ENCODE results near the gene CDH11.

CDH11 gene

DNA sequence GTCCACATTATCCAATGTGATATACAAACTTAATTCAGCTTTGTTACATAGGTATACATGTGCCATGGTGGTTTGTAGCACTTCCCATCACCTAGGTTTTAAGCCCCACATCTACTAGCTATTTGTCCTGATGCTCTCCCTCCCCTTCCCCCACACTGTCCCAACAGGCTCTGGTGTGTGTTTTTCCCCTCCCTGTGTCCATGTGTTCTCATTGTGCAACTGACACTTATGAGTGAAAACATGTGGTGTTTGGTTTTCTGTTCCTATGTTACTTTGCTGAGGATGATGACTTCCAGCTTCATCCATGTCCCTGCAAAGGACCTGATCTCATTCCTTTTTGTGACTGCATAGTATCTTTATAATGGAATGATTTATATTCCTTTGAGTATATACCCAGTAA is 196.7 kb downstream of the CDH11 start:
- Histone ChIP-seq H3K4me3 (ENCODE audit: low read depth, low read length, poor library complexity, severe bottlenecking) (no peak overlapping the region), H3K27me3 (ENCODE audit: insufficient read depth, low read length) (no peaks in the 10 kb centered on the region), H3K9me2 (ENCODE audit: low read depth, low read length) (no peaks in the 10 kb centered on the region), H3F3A (ENCODE audit: insufficient read depth, low read length) (no peaks in the 10 kb centered on the region), H3K9me3 (ENCODE audit: low read length) (0 out of 2 replicates have a peak, but pooled peaks cover 5% of the 10 kb centered on the region), H4K20me1 (ENCODE audit: insufficient read depth, low read length) (no peaks in the 10 kb centered on the region), H3K4me2 (ENCODE audit: low read length) (no peak overlapping the region), H3K4me1 (ENCODE audit: insufficient read depth, low read length, severe bottlenecking) (no peaks in the 10 kb centered on the region), H3K27ac (ENCODE audit: low read depth, low read length, poor library complexity, severe bottlenecking) (no peak overlapping the region), H2AFZ (ENCODE audit: low read length) (no peak overlapping the region), H3K79me2 (ENCODE audit: insufficient read depth, low read length) (no peaks in the 10 kb centered on the region), H3K36me3 (ENCODE audit: insufficient read depth, low read length) (no peaks in the 10 kb centered on the region), H3K9ac (ENCODE audit: low read length) (no peak overlapping the region)
- TF ChIP-seq, protein P1, sequence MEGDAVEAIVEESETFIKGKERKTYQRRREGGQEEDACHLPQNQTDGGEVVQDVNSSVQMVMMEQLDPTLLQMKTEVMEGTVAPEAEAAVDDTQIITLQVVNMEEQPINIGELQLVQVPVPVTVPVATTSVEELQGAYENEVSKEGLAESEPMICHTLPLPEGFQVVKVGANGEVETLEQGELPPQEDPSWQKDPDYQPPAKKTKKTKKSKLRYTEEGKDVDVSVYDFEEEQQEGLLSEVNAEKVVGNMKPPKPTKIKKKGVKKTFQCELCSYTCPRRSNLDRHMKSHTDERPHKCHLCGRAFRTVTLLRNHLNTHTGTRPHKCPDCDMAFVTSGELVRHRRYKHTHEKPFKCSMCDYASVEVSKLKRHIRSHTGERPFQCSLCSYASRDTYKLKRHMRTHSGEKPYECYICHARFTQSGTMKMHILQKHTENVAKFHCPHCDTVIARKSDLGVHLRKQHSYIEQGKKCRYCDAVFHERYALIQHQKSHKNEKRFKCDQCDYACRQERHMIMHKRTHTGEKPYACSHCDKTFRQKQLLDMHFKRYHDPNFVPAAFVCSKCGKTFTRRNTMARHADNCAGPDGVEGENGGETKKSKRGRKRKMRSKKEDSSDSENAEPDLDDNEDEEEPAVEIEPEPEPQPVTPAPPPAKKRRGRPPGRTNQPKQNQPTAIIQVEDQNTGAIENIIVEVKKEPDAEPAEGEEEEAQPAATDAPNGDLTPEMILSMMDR (IDR thresholded peaks at IDR 0.05; ENCODE audit: low read length): no peak
- TF ChIP-seq EZH2 (IDR thresholded peaks at IDR 0.05; ENCODE audit: borderline replicate concordance, low read length): no peak

DNA sequence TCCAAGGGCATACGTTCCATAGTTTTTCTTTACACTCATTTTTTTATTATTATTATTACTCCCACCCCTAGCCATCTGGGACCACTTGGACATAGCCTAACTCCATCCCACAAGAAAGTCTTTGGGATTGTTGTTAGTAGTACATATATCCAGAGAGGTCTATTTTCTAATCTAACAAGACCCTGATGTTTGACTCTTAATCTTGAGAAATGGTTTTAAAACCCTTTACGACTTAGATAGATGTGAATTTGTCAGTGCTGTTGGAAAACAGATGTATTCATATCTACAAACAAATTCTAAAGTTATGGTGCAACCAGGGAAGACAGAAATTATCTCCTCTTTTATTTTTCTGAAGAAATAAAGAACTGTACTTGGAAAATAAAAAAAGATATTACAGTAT is 197.8 kb downstream of the CDH11 start:
- Histone ChIP-seq H3K9me2 (ENCODE audit: low read depth, low read length) (no peaks in the 10 kb centered on the region), H3F3A (ENCODE audit: insufficient read depth, low read length) (no peaks in the 10 kb centered on the region), H3K4me1 (ENCODE audit: insufficient read depth, low read length, severe bottlenecking) (no peaks in the 10 kb centered on the region), H3K9me3 (ENCODE audit: low read length) (0 out of 2 replicates have a peak, but pooled peaks cover 5% of the 10 kb centered on the region), H2AFZ (ENCODE audit: low read length) (no peak overlapping the region), H3K4me3 (ENCODE audit: low read depth, low read length, poor library complexity, severe bottlenecking) (no peak overlapping the region), H3K4me2 (ENCODE audit: low read length) (no peak overlapping the region), H3K36me3 (ENCODE audit: insufficient read depth, low read length) (no peaks in the 10 kb centered on the region), H3K9ac (ENCODE audit: low read length) (no peak overlapping the region), H3K27me3 (ENCODE audit: insufficient read depth, low read length) (no peaks in the 10 kb centered on the region), H4K20me1 (ENCODE audit: insufficient read depth, low read length) (no peaks in the 10 kb centered on the region), H3K27ac (ENCODE audit: low read depth, low read length, poor library complexity, severe bottlenecking) (no peak overlapping the region), H3K79me2 (ENCODE audit: insufficient read depth, low read length) (no peaks in the 10 kb centered on the region)
- TF ChIP-seq EZH2 (IDR thresholded peaks at IDR 0.05; ENCODE audit: borderline replicate concordance, low read length): no peak
- TF ChIP-seq, protein P1 (IDR thresholded peaks at IDR 0.05; ENCODE audit: low read length): no peak

DNA sequence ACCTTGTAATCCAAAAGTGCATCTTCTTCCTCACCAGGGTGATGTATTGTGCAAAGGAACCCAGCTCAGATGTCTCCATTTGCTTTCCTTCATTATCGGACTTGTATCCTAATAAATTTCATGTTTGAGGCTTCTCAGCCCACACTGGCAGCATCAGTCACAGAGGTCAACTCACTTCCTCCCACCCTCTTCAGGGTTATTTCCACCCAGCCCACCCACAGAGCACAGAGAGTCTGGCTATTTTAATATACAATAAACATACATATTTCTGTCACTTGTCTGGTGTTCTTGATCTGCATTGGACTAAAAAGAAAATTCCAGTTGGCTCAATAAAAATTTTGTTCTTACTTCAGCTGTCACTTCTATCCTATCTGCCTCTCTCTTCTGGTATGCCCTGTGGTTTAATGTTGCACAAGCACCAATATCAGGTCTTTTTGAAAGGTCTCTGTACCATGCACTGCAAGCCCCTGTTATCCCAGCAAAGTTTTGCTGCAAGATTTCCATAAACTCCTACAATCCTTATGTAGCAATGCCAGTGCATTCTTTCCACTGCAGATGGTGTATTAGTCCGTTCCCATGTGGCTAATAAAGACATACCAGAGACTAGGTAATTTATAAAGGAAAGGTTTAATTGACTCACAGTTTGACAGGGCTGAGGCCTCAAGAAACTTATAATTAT is 201.8 kb downstream of the CDH11 start:
- H3K27ac ChIP-seq (ENCODE audit: low read depth, low read length, poor library complexity, severe bottlenecking): no peak overlapping the region
- no peaks in the 10 kb centered on the region for H3K4me1 ChIP-seq (ENCODE audit: insufficient read depth, low read length, severe bottlenecking)
- no peak overlapping the region for H3K4me3 ChIP-seq (ENCODE audit: low read depth, low read length, poor library complexity, severe bottlenecking)
- H3K9me2 ChIP-seq (ENCODE audit: low read depth, low read length): no peaks in the 10 kb centered on the region
- no peak overlapping the region for H2AFZ ChIP-seq (ENCODE audit: low read length)
- no peaks in the 10 kb centered on the region for H3K27me3 ChIP-seq (ENCODE audit: insufficient read depth, low read length)
- H3K9ac ChIP-seq (ENCODE audit: low read length): no peak overlapping the region
- no peaks in the 10 kb centered on the region for H3K9me3 ChIP-seq (ENCODE audit: low read length)
- no peaks in the 10 kb centered on the region for H3K36me3 ChIP-seq (ENCODE audit: insufficient read depth, low read length)
- H3K79me2 ChIP-seq (ENCODE audit: insufficient read depth, low read length): no peaks in the 10 kb centered on the region
- no peak overlapping the region for H3K4me2 ChIP-seq (ENCODE audit: low read length)
- H4K20me1 ChIP-seq (ENCODE audit: insufficient read depth, low read length): no peaks in the 10 kb centered on the region
- TF ChIP-seq, protein P1 (IDR thresholded peaks at IDR 0.05; ENCODE audit: low read length): no peak
- no peak for TF ChIP-seq EZH2 (IDR thresholded peaks at IDR 0.05; ENCODE audit: borderline replicate concordance, low read length)
- no peaks in the 10 kb centered on the region for H3F3A ChIP-seq (ENCODE audit: insufficient read depth, low read length)
